DND-41 (cell line): ENCODE data around the gene GPRIN1.

Source experiments
- ATAC-seq: fragments of 200-7000 bp; cut with Tn5 transposase; 3 replicates; pipeline ENCODE4 v1.9.1; 2021; ENCODE audit warnings: low read depth; ENCODE audit not compliant: insufficient read depth
- DNase-seq: peaks from one replicate; pipeline ENCODE4 v3.0.0-alpha.2; 2020
- H2AFZ ChIP-seq: 2 replicates; pipeline ENCODE4 v1.6.0; 2012; ENCODE audit warnings: low read depth, low read length
- H3K27ac ChIP-seq: 2 replicates; pipeline ENCODE4 v1.5.1; 2012; ENCODE audit warnings: low read length, inconsistent platforms
- H3K27me3 ChIP-seq: fragments of 200-600 bp; sonication (generic); 2 replicates; pipeline ENCODE4 v1.6.0; 2012; ENCODE audit warnings: low read length, mild to moderate bottlenecking, inconsistent platforms; ENCODE audit not compliant: insufficient read depth, poor library complexity
- H3K36me3 ChIP-seq: 2 replicates; pipeline ENCODE4 v1.5.1; 2012; ENCODE audit warnings: low read length, inconsistent platforms; ENCODE audit not compliant: insufficient read depth
- H3K4me1 ChIP-seq: 2 replicates; pipeline ENCODE4 v1.5.1; 2012; ENCODE audit warnings: mild to moderate bottlenecking, low read length; ENCODE audit not compliant: insufficient read depth
- H3K4me2 ChIP-seq: 2 replicates; pipeline ENCODE4 v1.6.0; 2012; ENCODE audit warnings: mild to moderate bottlenecking, moderate library complexity, low read length, inconsistent platforms; ENCODE audit not compliant: insufficient read depth
- H3K4me3 ChIP-seq, 2 experiments: fragments of 200-600 bp in 1 of 2; shearing (Covaris generic) in 1 of 2; 2 replicates each; pipeline ENCODE4 v1.5.1; 2012 to 2016; ENCODE audit warnings: inconsistent platforms in 2 of 2, low read length in 2 of 2, mild to moderate bottlenecking in 2 of 2, low read depth in 1 of 2, moderate library complexity in 1 of 2
- H3K79me2 ChIP-seq: 2 replicates; pipeline ENCODE4 v1.6.0; 2012; ENCODE audit warnings: low read length, inconsistent platforms; ENCODE audit not compliant: insufficient read depth
- H3K9ac ChIP-seq: 2 replicates; pipeline ENCODE4 v1.6.0; 2012; ENCODE audit warnings: low read depth, mild to moderate bottlenecking, inconsistent platforms, low read length, moderate library complexity
- H3K9me3 ChIP-seq: 2 replicates; pipeline ENCODE4 v1.5.1; 2012; ENCODE audit warnings: low read length, moderate library complexity, mild to moderate bottlenecking, inconsistent platforms; ENCODE audit not compliant: insufficient read depth, severe bottlenecking
- H4K20me1 ChIP-seq: 2 replicates; pipeline ENCODE4 v1.6.0; 2012; ENCODE audit warnings: low read length; ENCODE audit not compliant: insufficient read depth
- EZH2 ChIP-seq: IDR thresholded peaks from 3 replicates; pipeline ENCODE4 v1.6.1; 2012; ENCODE audit warnings: borderline replicate concordance, low read depth, mild to moderate bottlenecking, moderate library complexity, low read length, inconsistent platforms; ENCODE audit not compliant: severe bottlenecking
- TF ChIP-seq, protein P1 (sequence below): IDR thresholded peaks from 2 replicates; pipeline ENCODE4 v1.5.1; 2012; ENCODE audit warnings: borderline replicate concordance, low read length, moderate library complexity, mild to moderate bottlenecking; ENCODE audit not compliant: poor library complexity, severe bottlenecking; ENCODE audit errors: extremely low read depth

The GPRIN1 gene

DNA sequence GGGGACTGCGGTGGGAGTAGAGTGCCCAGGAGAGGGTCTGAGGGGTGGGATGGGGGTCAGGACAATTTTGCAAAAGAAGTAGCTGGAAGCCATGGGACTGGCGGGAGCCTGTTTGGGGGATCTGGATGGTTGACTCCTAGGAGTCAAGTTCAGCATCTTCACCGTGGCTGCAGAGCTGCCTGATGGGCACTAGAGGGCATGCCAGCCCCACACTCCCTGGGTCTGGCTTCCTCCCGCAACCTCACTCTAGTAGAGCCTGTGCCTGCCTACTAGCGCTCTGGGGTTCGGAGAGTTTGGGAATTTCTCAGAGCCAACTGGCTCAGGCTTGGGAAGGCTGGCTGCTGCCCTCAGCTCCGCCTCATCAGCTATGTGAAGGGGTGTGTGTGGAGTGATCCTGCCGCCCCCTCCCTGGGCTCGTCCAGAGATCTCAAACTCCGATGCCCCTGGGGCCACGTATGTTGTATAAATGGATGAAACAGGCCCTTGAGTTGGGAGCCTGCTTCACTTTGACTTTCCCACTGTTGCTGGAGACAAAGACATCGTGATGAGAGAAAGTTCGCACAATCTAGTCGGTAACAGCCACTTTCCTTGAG, 48.1 kb upstream of the GPRIN1 start:
- Histone ChIP-seq H3K4me3 (no peak overlapping the region), H3K36me3 (peaks cover 36% of the 10 kb centered on the region), H3K9ac (no peak overlapping the region; the same call in 1 of the 2 replicates), H3K4me2 (peak overlapping the region; percentile 64), H3K9me3 (no peaks in the 10 kb centered on the region), H4K20me1 (peaks cover 10% of the 10 kb centered on the region; the same call in 1 of the 2 replicates), H3K27ac (no peak overlapping the region), H3K4me1 (peaks cover 29% of the 10 kb centered on the region), H2AFZ (no peak overlapping the region), H3K79me2 (no peaks in the 10 kb centered on the region), H3K27me3 (no peaks in the 10 kb centered on the region)
- peak; percentile 66 for ATAC-seq
- TF ChIP-seq EZH2 = no peak
- TF ChIP-seq, protein P1, sequence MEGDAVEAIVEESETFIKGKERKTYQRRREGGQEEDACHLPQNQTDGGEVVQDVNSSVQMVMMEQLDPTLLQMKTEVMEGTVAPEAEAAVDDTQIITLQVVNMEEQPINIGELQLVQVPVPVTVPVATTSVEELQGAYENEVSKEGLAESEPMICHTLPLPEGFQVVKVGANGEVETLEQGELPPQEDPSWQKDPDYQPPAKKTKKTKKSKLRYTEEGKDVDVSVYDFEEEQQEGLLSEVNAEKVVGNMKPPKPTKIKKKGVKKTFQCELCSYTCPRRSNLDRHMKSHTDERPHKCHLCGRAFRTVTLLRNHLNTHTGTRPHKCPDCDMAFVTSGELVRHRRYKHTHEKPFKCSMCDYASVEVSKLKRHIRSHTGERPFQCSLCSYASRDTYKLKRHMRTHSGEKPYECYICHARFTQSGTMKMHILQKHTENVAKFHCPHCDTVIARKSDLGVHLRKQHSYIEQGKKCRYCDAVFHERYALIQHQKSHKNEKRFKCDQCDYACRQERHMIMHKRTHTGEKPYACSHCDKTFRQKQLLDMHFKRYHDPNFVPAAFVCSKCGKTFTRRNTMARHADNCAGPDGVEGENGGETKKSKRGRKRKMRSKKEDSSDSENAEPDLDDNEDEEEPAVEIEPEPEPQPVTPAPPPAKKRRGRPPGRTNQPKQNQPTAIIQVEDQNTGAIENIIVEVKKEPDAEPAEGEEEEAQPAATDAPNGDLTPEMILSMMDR = peak; percentile 87
- DNase-seq = peak; percentile 65

DNA sequence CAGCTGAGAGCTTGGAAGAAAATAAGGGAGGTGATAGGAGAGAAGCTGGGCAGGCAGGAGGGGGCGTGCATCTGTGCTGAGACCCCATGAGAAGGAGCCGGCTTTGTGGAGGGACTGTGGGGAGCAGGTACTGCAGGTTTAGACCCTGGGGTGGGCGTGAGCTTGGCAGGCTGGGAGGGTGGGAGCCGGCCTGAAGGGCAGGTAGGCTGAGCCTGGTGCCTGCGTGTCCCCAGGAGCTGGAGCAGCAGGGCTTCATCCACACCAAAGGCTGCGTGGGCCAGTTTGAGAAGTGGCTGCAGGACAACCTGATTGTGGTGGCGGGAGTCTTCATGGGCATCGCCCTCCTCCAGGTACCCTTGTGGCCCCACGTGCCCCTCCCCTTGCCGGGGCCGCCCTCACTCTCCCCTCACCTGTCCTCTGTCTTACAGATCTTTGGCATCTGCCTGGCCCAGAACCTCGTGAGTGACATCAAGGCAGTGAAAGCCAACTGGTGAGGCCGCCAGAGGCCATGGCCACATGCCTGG, 46.6 kb upstream of the GPRIN1 start:
- DNase-seq (no peak), ATAC-seq (no peak)
- peaks cover 47% of the 10 kb centered on the region for H3K36me3 ChIP-seq
- H3K4me2 ChIP-seq = no peak overlapping the region
- peaks cover 29% of the 10 kb centered on the region for H3K4me1 ChIP-seq
- no peaks in the 10 kb centered on the region for H3K27me3 ChIP-seq
- no peak overlapping the region for H3K9ac ChIP-seq
- H3K9me3 ChIP-seq = no peaks in the 10 kb centered on the region
- peaks cover 20% of the 10 kb centered on the region for H4K20me1 ChIP-seq
- no peak overlapping the region for H3K4me3 ChIP-seq
- H2AFZ ChIP-seq = no peak overlapping the region
- no peak overlapping the region for H3K27ac ChIP-seq
- TF ChIP-seq, protein P1 = no peak
- no peak for TF ChIP-seq EZH2
- no peaks in the 10 kb centered on the region; the same call in 1 of the 2 replicates for H3K79me2 ChIP-seq

DNA sequence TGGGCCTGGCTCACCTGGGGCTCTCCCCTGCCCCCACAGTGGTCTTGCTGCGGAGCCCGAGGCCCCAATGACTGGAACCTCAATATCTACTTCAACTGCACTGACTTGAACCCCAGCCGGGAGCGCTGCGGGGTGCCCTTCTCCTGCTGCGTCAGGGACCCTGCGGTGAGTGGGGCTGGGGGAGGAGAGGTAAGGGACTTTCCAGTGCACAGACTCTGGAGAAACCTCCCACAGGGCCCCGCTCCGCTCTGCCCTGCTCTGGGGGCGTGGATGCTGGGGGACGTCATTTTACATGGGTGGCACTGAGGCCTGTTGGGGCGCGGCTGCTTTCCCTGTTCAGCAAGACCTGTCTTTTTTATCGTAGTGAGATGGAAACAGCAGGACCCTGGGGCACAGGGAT, 44.9 kb upstream of the GPRIN1 start:
- no peak for ATAC-seq
- H2AFZ ChIP-seq = no peak overlapping the region
- TF ChIP-seq EZH2 = no peak
- TF ChIP-seq, protein P1 = no peak
- peaks cover 29% of the 10 kb centered on the region for H3K4me1 ChIP-seq
- no peak for DNase-seq
- H3K4me3 ChIP-seq = no peak overlapping the region
- peaks cover 29% of the 10 kb centered on the region for H4K20me1 ChIP-seq
- H3K79me2 ChIP-seq = peaks cover 10% of the 10 kb centered on the region
- peaks cover 47% of the 10 kb centered on the region for H3K36me3 ChIP-seq
- no peak overlapping the region for H3K27ac ChIP-seq
- no peaks in the 10 kb centered on the region for H3K9me3 ChIP-seq
- no peaks in the 10 kb centered on the region for H3K27me3 ChIP-seq
- no peak overlapping the region for H3K4me2 ChIP-seq
- no peak overlapping the region for H3K9ac ChIP-seq
